Progenitor cell of endocrine pancreas (in vitro differentiated cells): ENCODE measurements around the gene OPN1LW. TPM values are rescaled to one million over a fixed set of nuclear protein-coding genes. Genes with fewer than 3 reads are reported as not detected.
"Not testable (repeated sequence)": the region's sequence is repeated elsewhere in the genome, so short reads cannot be mapped to it uniquely, and the experiment has no call there.

Experiments used
- DNase-seq: peaks from one replicate; pipeline ENCODE4 v3.0.0; 2021; ENCODE audit warnings: low spot score; ENCODE audit not compliant: unreplicated experiment
- H3K27ac Mint-ChIP-seq: 2 replicates; pipeline ENCODE4 v1.8.0; 2021; ENCODE audit warnings: mild to moderate bottlenecking, moderate library complexity, mixed read lengths
- H3K27me3 Mint-ChIP-seq: 2 replicates; pipeline ENCODE4 v1.8.0; 2021; ENCODE audit warnings: mixed read lengths
- H3K36me3 Mint-ChIP-seq: 2 replicates; pipeline ENCODE4 v1.8.0; 2022; ENCODE audit warnings: mixed read lengths; ENCODE audit not compliant: insufficient read depth
- H3K4me1 Mint-ChIP-seq: 2 replicates; pipeline ENCODE4 v1.8.0; 2021; ENCODE audit warnings: low read depth, mixed read lengths
- H3K4me3 Mint-ChIP-seq: 2 replicates; pipeline ENCODE4 v1.8.0; 2021; ENCODE audit warnings: low read depth, mild to moderate bottlenecking, moderate library complexity, mixed read lengths
- H3K9me3 Mint-ChIP-seq: 2 replicates; pipeline ENCODE4 v1.8.0; 2021; ENCODE audit warnings: low read depth, mixed read lengths
- CTCF ChIP-seq: fragments of 200-600 bp; sonication (generic); IDR thresholded peaks from one replicate; pipeline ENCODE4 v1.5.0; 2021; ENCODE audit warnings: antibody characterized with exemption, mild to moderate bottlenecking; ENCODE audit not compliant: unreplicated experiment
- total RNA-seq: library from RNA; stranded (reverse); gene quantifications from 2 replicates; pipeline ENCODE4 v1.2.1, GENCODE V29; 2021

Gene OPN1LW
- total RNA-seq, 1 donor from 2014 or later = not detected

- DNase-seq = no peak
- Mint-ChIP-seq H3K27me3 (peaks cover 3% of the 10 kb centered on the region), H3K4me3 (no peak overlapping the region), H3K9me3 (peaks cover 7% of the 10 kb centered on the region), H3K4me1 (peaks cover 1% of the 10 kb centered on the region), H3K27ac (no peak overlapping the region), H3K36me3 (peaks cover 2% of the 10 kb centered on the region)
- TF ChIP-seq CTCF = no peak
Measured at GRCh38 chrX:154142386-154142785, 1.7 kb upstream of the OPN1LW start.

GRCh38 chrX:154142950-154143745, 895 bp upstream of the OPN1LW start:
- peaks cover 3% of the 10 kb centered on the region for H3K27me3 Mint-ChIP-seq

GRCh38 chrX:154151030-154151429, 7.0 kb downstream of the OPN1LW start:
- DNase-seq, H3K36me3 Mint-ChIP-seq, H3K27me3 Mint-ChIP-seq, H3K9me3 Mint-ChIP-seq, H3K4me1 Mint-ChIP-seq, H3K4me3 Mint-ChIP-seq, H3K27ac Mint-ChIP-seq: not testable (repeated sequence)

More at GRCh38 chrX:154142950-154143745, 895 bp upstream of the OPN1LW start:
- Mint-ChIP-seq H3K27ac (no peak overlapping the region), H3K36me3 (peaks cover 2% of the 10 kb centered on the region), H3K4me3 (no peak overlapping the region), H3K9me3 (peaks cover 7% of the 10 kb centered on the region), H3K4me1 (peaks cover 1% of the 10 kb centered on the region)
- DNase-seq = no peak
- TF ChIP-seq CTCF = no peak

GRCh38 chrX:154156221-154156620, 12.2 kb downstream of the OPN1LW start:
- not testable (repeated sequence) for H3K36me3 Mint-ChIP-seq, DNase-seq, H3K27ac Mint-ChIP-seq, H3K27me3 Mint-ChIP-seq, H3K4me3 Mint-ChIP-seq, H3K9me3 Mint-ChIP-seq, H3K4me1 Mint-ChIP-seq

- not testable (repeated sequence) for H3K36me3 Mint-ChIP-seq, DNase-seq, H3K27me3 Mint-ChIP-seq, H3K4me1 Mint-ChIP-seq, H3K9me3 Mint-ChIP-seq, H3K27ac Mint-ChIP-seq, H3K4me3 Mint-ChIP-seq
Measured at GRCh38 chrX:154157207-154157606, 13.2 kb downstream of the OPN1LW start.

- not testable (repeated sequence) for H3K36me3 Mint-ChIP-seq, DNase-seq, H3K27me3 Mint-ChIP-seq, H3K9me3 Mint-ChIP-seq, H3K27ac Mint-ChIP-seq, H3K4me1 Mint-ChIP-seq, H3K4me3 Mint-ChIP-seq
Measured at GRCh38 chrX:154159345-154159744, 15.3 kb downstream of the OPN1LW start.

GRCh38 chrX:154164902-154165301, 20.9 kb downstream of the OPN1LW start:
- not testable (repeated sequence) for H3K9me3 Mint-ChIP-seq

GRCh38 chrX:154168384-154168783, 24.3 kb downstream of the OPN1LW start:
- not testable (repeated sequence) for H3K27me3 Mint-ChIP-seq, H3K27ac Mint-ChIP-seq, H3K4me1 Mint-ChIP-seq, H3K4me3 Mint-ChIP-seq, H3K36me3 Mint-ChIP-seq, H3K9me3 Mint-ChIP-seq, DNase-seq

More at GRCh38 chrX:154164902-154165301, 20.9 kb downstream of the OPN1LW start:
- H3K27me3 Mint-ChIP-seq, H3K27ac Mint-ChIP-seq, H3K4me1 Mint-ChIP-seq, H3K4me3 Mint-ChIP-seq, H3K36me3 Mint-ChIP-seq, DNase-seq: not testable (repeated sequence)

- not testable (repeated sequence) for H3K27ac Mint-ChIP-seq, H3K4me3 Mint-ChIP-seq, H3K36me3 Mint-ChIP-seq, H3K27me3 Mint-ChIP-seq, H3K4me1 Mint-ChIP-seq, DNase-seq, H3K9me3 Mint-ChIP-seq
Measured at GRCh38 chrX:154172535-154172943, 28.5 kb downstream of the OPN1LW start.

- H3K4me3 Mint-ChIP-seq, H3K4me1 Mint-ChIP-seq, H3K27ac Mint-ChIP-seq, H3K9me3 Mint-ChIP-seq, H3K27me3 Mint-ChIP-seq, H3K36me3 Mint-ChIP-seq, DNase-seq: not testable (repeated sequence)
Measured at GRCh38 chrX:154174356-154174755, 30.3 kb downstream of the OPN1LW start.

GRCh38 chrX:154182296-154182695, 38.3 kb downstream of the OPN1LW start, which contains the start of gene OPN1MW:
Gene OPN1MW, plus strand, starts transcription at chrX:154182596. Its CDS starts 82 bp downstream, at chrX:154182678.
- not testable (repeated sequence) for H3K27me3 Mint-ChIP-seq, DNase-seq, H3K9me3 Mint-ChIP-seq, H3K4me1 Mint-ChIP-seq, H3K36me3 Mint-ChIP-seq, H3K4me3 Mint-ChIP-seq, H3K27ac Mint-ChIP-seq
